Measurements from ENCODE around the gene COL6A1. TPM values are rescaled to one million over a fixed set of nuclear protein-coding genes. Genes with fewer than 3 reads are reported as not detected.

COL6A1 gene
- total RNA-seq, 1 donor from 2014 or later, result 611 TPM

DNA sequence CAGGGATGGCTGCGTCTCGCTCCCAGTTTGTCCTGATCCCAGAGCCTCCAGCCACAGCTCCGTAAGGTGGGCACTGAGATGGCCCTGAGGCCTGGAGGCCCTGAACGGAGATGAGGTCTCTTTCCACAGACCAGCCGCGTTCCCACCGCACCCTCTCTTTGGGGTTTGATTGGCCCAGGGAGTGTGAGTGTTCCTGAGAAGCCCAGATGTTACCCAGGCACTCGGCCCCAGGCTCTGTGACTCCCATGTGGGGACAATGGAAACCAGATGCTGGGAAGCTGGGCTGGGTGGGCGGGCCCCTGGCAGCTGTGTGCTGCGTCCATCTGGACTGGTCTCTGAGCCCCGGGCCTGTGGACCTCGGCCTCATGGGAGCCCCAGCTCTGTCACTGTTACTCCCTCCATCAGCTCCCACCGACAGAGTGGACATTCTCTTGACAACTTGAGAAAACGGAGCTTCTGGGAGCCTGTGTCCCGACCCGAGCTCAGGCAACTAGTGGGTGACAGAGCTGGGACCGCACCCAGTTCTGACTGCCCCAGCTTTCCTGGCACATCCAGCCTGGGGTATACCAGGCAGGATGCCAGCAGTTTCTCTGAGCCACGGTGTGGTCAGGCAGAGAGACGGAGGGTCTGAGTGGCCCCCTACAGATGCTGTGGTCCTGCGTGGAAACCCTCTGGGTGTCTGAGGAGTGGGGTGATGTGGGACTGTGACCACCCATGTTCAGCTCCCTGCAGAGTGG lies 9.8 kb upstream of the COL6A1 start:
- Mint-ChIP-seq H3K36me3 (no peaks in the 10 kb centered on the region), H3K4me1 (peaks cover 35% of the 10 kb centered on the region), H3K9me3 (no peaks in the 10 kb centered on the region), H3K27ac (peak overlapping the region; percentile 75), H3K27me3 (ENCODE audit: low read depth) (peaks cover 33% of the 10 kb centered on the region), H3K4me3 (no peak overlapping the region)
- peak in 1 of 2 experiments; percentile 47 for DNase-seq (ENCODE audit: low spot score in 2 of 2, unreplicated experiment in 2 of 2)
- TF ChIP-seq, protein P1, sequence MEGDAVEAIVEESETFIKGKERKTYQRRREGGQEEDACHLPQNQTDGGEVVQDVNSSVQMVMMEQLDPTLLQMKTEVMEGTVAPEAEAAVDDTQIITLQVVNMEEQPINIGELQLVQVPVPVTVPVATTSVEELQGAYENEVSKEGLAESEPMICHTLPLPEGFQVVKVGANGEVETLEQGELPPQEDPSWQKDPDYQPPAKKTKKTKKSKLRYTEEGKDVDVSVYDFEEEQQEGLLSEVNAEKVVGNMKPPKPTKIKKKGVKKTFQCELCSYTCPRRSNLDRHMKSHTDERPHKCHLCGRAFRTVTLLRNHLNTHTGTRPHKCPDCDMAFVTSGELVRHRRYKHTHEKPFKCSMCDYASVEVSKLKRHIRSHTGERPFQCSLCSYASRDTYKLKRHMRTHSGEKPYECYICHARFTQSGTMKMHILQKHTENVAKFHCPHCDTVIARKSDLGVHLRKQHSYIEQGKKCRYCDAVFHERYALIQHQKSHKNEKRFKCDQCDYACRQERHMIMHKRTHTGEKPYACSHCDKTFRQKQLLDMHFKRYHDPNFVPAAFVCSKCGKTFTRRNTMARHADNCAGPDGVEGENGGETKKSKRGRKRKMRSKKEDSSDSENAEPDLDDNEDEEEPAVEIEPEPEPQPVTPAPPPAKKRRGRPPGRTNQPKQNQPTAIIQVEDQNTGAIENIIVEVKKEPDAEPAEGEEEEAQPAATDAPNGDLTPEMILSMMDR (IDR thresholded peaks at IDR 0.05; ENCODE audit: unreplicated experiment), result no peak

DNA sequence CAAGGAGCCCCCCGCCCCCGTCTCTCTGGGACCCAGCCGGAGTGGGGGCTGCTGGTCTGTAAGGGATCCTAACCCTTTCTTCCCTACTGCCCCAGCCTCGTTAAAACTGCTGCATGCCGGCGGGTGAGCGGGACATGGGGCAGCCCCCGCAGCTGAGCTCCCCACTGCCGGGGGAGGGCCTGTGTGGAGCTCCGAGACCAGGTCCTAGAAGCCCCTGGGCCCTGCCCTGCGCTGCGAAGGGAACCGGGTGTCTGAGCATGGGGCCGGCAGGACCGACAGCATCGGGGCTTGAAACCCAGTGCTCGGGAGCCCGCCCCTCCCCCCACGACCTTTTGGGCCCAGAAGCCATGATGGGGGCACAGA lies 9.2 kb upstream of the COL6A1 start:
- peak in 1 of 2 experiments; percentile 44 for DNase-seq (ENCODE audit: low spot score in 2 of 2, unreplicated experiment in 2 of 2)
- Mint-ChIP-seq H3K4me3 (no peak overlapping the region), H3K27ac (no peak overlapping the region)

DNA sequence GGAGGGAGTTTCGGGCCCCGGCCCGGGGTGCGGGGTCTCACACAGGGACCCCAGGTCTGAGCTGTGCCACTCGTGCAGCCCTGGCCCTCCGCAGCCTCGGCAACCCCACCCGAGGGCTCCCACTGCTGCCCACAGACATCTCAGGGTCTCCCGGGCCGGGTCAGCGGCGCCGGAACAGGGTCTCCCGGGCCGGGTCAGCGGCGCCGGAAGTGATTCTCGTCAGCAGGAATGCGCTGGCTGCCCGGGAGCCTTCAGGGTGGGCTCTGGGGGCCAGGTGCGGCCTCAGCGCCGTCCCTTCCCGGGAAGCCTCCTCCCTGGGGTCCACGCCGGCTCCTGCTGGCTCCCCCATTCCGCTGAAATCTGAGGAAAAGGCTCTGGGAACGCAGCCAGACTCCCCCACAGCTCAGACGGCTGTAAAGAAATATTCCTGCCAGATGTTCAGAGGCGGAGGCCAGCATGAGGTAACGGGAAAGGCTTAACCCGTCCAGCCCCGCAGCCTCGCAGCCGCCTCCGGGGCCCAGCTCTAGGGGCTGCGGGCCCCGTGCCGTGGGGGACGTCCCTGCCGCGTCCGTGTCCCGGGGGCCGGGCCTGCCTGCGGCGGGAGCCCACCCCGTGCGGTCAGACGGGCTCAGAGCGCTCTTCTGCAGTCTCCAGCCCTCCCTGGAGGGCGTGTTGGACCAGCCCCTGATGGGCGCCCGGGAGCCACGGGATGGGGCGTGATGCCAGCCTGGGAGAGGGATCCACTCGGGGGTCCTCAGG lies 8.7 kb upstream of the COL6A1 start:
- Mint-ChIP-seq H3K27ac (peak overlapping the region; percentile 34), H3K9me3 (no peaks in the 10 kb centered on the region), H3K4me3 (peak overlapping the region; percentile 50), H3K4me1 (peaks cover 35% of the 10 kb centered on the region), H3K27me3 (ENCODE audit: low read depth) (peaks cover 36% of the 10 kb centered on the region), H3K36me3 (no peaks in the 10 kb centered on the region)
- TF ChIP-seq, protein P1 (IDR thresholded peaks at IDR 0.05; ENCODE audit: unreplicated experiment), result no peak
- DNase-seq (ENCODE audit: low spot score in 2 of 2, unreplicated experiment in 2 of 2), result peak; percentile 68 to 85

More for the DNA sequence above, 9.2 kb upstream of the COL6A1 start:
- H3K9me3 Mint-ChIP-seq, result no peaks in the 10 kb centered on the region
- TF ChIP-seq, protein P1 (IDR thresholded peaks at IDR 0.05; ENCODE audit: unreplicated experiment), result no peak
- peaks cover 35% of the 10 kb centered on the region for H3K4me1 Mint-ChIP-seq
- H3K36me3 Mint-ChIP-seq, result no peaks in the 10 kb centered on the region
- H3K27me3 Mint-ChIP-seq (ENCODE audit: low read depth), result peaks cover 34% of the 10 kb centered on the region

DNA sequence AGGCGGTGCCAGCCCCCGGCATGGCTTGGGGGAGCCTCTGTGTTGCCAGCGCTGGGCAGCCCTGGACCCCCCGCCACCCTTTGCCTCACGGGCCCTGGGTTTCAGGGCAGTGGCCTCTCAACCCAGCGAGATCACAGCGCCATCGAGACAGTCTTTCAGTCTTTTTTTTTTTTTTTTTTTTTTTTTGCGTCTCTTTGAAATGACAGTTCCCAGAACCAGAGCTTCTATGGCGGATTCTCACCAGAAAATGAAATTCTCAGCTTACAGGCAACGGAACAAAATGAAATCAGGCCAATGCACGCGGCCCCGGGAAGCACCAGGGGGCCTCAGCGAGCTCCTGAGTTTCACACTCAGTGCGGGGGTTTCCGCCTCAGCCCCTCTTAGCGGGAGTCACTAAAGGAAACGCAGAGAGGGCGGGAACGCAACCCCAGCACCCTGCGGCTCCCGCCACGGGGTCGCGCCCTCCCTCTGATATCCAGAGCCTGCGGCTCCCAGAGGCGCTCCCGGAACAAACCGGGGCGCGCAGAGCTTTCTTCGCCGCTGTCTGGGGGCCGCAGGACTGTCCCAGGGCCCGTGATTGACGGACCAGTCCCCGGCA lies 8.0 kb upstream of the COL6A1 start:
- Mint-ChIP-seq H3K36me3 (no peaks in the 10 kb centered on the region), H3K4me3 (peak overlapping the region; percentile 72), H3K4me1 (peaks cover 38% of the 10 kb centered on the region), H3K27me3 (ENCODE audit: low read depth) (peaks cover 40% of the 10 kb centered on the region), H3K9me3 (no peaks in the 10 kb centered on the region), H3K27ac (peak overlapping the region; percentile 94)
- peak in 1 of 2 experiments; percentile 84 for DNase-seq (ENCODE audit: low spot score in 2 of 2, unreplicated experiment in 2 of 2)
- TF ChIP-seq, protein P1 (IDR thresholded peaks at IDR 0.05; ENCODE audit: unreplicated experiment), result peak; percentile 58

DNA sequence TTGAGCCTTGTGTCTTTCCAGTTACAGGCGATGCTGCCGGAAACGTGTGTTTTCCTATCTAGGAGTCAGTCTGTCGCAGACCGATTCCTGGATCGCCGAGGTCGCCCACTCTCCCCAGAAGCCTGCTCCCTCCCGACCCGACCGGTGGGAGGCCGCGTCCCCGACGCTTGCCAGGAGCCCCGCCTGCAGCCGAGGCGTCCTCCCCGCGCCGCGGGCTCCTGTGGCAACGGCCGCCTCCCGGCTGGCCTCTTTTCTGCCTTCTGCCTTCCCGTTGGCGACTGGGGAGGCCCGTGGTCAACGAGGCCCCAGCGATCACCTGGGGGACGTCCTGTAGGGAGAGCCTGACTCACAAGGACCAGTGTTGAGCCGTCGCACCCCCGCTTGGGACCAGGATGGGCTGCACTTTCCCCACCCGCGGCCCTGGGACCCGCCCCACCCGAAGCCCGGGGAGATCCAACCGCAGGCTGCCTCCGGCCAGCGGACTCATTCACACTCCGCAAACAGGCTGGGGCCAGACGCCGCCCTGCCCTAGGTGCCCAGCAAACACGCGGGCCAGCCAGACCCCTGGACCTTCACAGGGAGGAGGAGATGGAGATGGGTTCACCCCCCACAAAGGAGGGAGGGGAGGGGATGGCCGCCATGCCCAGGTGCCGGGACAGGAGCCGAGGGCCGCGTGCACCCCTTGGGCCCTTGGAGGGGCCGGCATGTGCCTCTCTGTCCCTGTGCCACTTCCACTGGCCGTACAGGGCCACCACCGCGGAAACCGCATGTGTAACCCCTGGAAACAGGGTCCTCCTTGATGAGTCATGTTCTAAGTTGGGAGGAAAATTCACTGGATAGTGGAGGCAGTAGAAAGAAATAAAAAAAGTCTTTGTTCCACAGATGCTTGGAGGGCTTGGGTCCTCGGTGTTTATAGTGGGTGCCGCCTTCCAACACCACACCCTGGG lies 7.2 kb upstream of the COL6A1 start:
- Mint-ChIP-seq H3K27me3 (ENCODE audit: low read depth) (peaks cover 45% of the 10 kb centered on the region), H3K4me1 (peaks cover 38% of the 10 kb centered on the region), H3K9me3 (no peaks in the 10 kb centered on the region), H3K4me3 (peak overlapping the region; percentile 72), H3K36me3 (no peaks in the 10 kb centered on the region), H3K27ac (peak overlapping the region; percentile 94)
- peak in 1 of 2 experiments; percentile 42 for DNase-seq (ENCODE audit: low spot score in 2 of 2, unreplicated experiment in 2 of 2)
- TF ChIP-seq, protein P1 (IDR thresholded peaks at IDR 0.05; ENCODE audit: unreplicated experiment), result no peak

All from mesothelial cell of epicardium (in vitro differentiated cells).